Thyroid gland (tissue), 4 donors: ENCODE measurements around the gene PRICKLE4. TPM values are rescaled to one million over a fixed set of nuclear protein-coding genes. Genes with fewer than 3 reads are reported as not detected.

Experiments
- DNase-seq, 2 donors: peaks; one replicate each; pipeline ENCODE4 v3.0.0-alpha.2; 2019
- H3K27ac ChIP-seq, 3 donors: fragments of 200-600 bp; sonication (generic); 1 replicate in 2 of 3; 2 replicates in 1 of 3; pipeline ENCODE4 v1.5.1; 2016 to 2019; ENCODE audit warnings: mild to moderate bottlenecking in 1 of 3, moderate library complexity in 1 of 3
- H3K27me3 ChIP-seq: fragments of 200-600 bp; sonication (generic); one replicate; pipeline ENCODE4 v1.5.1; 2019
- H3K36me3 ChIP-seq, 2 donors: fragments of 200-600 bp; sonication (generic); one replicate each; pipeline ENCODE4 v1.5.1; 2016 to 2019
- H3K4me1 ChIP-seq, 2 donors: fragments of 200-600 bp; sonication (generic); one replicate each; pipeline ENCODE4 v1.5.1; 2017 to 2019
- H3K4me3 ChIP-seq, 3 donors: fragments of 200-600 bp; sonication (generic); replicated peaks in 1 of 3; 1 replicate in 2 of 3; 2 replicates in 1 of 3; pipeline ENCODE4 v1.5.1; 2016; ENCODE audit warnings: mild to moderate bottlenecking in 1 of 3
- H3K9me3 ChIP-seq: fragments of 200-600 bp; sonication (generic); one replicate; pipeline ENCODE4 v1.5.1; 2017
- CTCF ChIP-seq, 6 experiments: fragments of 200-600 bp in 3 of 6; fragments of 450-650 bp in 3 of 6; sonication (generic) in 3 of 6; IDR thresholded peaks; one replicate each; pipeline ENCODE4 v1.5.1; 2016 to 2019; ENCODE audit warnings: antibody characterized with exemption in 6 of 6, mild to moderate bottlenecking in 2 of 6, inconsistent platforms in 1 of 6, moderate library complexity in 1 of 6
- POLR2A ChIP-seq, 2 donors: fragments of 450-650 bp; IDR thresholded peaks; one replicate each; pipeline ENCODE4 v1.6.1; 2017; ENCODE audit warnings: antibody characterized with exemption in 2 of 2, mild to moderate bottlenecking in 2 of 2, moderate library complexity in 1 of 2
- WGBS, 2 donors: methylation state at CpG; one replicate each; pipeline ENCODE4 v1.1.5; 2017; 5-methylcytosine and 5-hydroxymethylcytosine counted together
- intact Hi-C: fragments of 100-400 bp; cut with DNase I; formaldehyde crosslinking; loops from one replicate; pipeline ENCODE4 v1.15.1; 2023
- total RNA-seq, 4 donors: library from RNA; depleted of rRNA; stranded (reverse); fragments of >200 nt; gene quantifications; one replicate each; pipeline ENCODE4 v1.2.3, GENCODE V29; 2016

PRICKLE4 gene
- total RNA-seq, 4 donors from 2014 or later: 4.0 to 15.6 (median 12.7) TPM

GRCh38 chr6:41813469-41813868 is 32.9 kb downstream of the PRICKLE4 start:
- H3K4me3 ChIP-seq: no peak overlapping the region
- DNase-seq: no peak
- WGBS, 2 donors: 91 to 92% methylated on average over 2 of the region's 2 CpGs
- no peaks in the 10 kb centered on the region for H3K9me3 ChIP-seq
- H3K4me1 ChIP-seq: no peaks in the 10 kb centered on the region
- H3K27me3 ChIP-seq: no peaks in the 10 kb centered on the region
- TF ChIP-seq CTCF (IDR thresholded peaks at IDR 0.05) (no peak), POLR2A (IDR thresholded peaks at IDR 0.05) (no peak)
- intact Hi-C loops: no loop called here
- H3K27ac ChIP-seq: no peak overlapping the region
- no peaks in the 10 kb centered on the region for H3K36me3 ChIP-seq

- intact Hi-C loops: no loop called here
Observed at GRCh38 chr6:41813956-41814355, 33.4 kb downstream of the PRICKLE4 start.

GRCh38 chr6:41814629-41815028 is 34.0 kb downstream of the PRICKLE4 start:
- Histone ChIP-seq H3K36me3 (no peaks in the 10 kb centered on the region), H3K4me3 (no peak overlapping the region), H3K9me3 (no peaks in the 10 kb centered on the region), H3K27ac (no peak overlapping the region), H3K4me1 (no peaks in the 10 kb centered on the region), H3K27me3 (no peaks in the 10 kb centered on the region)
- 84 to 90% methylated on average over 4 of the region's 4 CpGs for WGBS, 2 donors
- no peak for DNase-seq
- no peak for TF ChIP-seq CTCF (IDR thresholded peaks at IDR 0.05)
- no peak for TF ChIP-seq POLR2A (IDR thresholded peaks at IDR 0.05)
- intact Hi-C loops: no loop called here

More at GRCh38 chr6:41813956-41814355, 33.4 kb downstream of the PRICKLE4 start:
- no peak for DNase-seq
- Histone ChIP-seq H3K27ac (no peak overlapping the region), H3K4me1 (no peaks in the 10 kb centered on the region), H3K27me3 (no peaks in the 10 kb centered on the region), H3K9me3 (no peaks in the 10 kb centered on the region), H3K36me3 (no peaks in the 10 kb centered on the region), H3K4me3 (no peak overlapping the region)
- WGBS, 2 donors: 90 to 91% methylated on average over 2 of the region's 2 CpGs
- TF ChIP-seq CTCF (IDR thresholded peaks at IDR 0.05) (no peak), POLR2A (IDR thresholded peaks at IDR 0.05) (no peak)

GRCh38 chr6:41815587-41815986 is 35.0 kb downstream of the PRICKLE4 start:
- Histone ChIP-seq H3K27ac (no peak overlapping the region), H3K4me3 (no peak overlapping the region), H3K27me3 (no peaks in the 10 kb centered on the region), H3K4me1 (no peaks in the 10 kb centered on the region), H3K9me3 (no peaks in the 10 kb centered on the region), H3K36me3 (no peaks in the 10 kb centered on the region)
- intact Hi-C loops: no loop called here
- DNase-seq: no peak
- TF ChIP-seq POLR2A (IDR thresholded peaks at IDR 0.05) (no peak), CTCF (IDR thresholded peaks at IDR 0.05) (no peak)
- 56 to 68% methylated on average over 1 of the region's 1 CpG for whole genome bisulfite sequencing, 2 donors

GRCh38 chr6:41818271-41819054 is 37.9 kb downstream of the PRICKLE4 start:
- WGBS, 2 donors: 76 to 77% methylated on average over 4 of the region's 4 CpGs
- TF ChIP-seq POLR2A (IDR thresholded peaks at IDR 0.05): no peak
- TF ChIP-seq CTCF (IDR thresholded peaks at IDR 0.05): no peak
- Histone ChIP-seq H3K4me1 (no peaks in the 10 kb centered on the region), H3K4me3 (no peak overlapping the region), H3K27ac (no peak overlapping the region), H3K27me3 (no peaks in the 10 kb centered on the region), H3K9me3 (no peaks in the 10 kb centered on the region), H3K36me3 (no peaks in the 10 kb centered on the region)
- DNase-seq: no peak
- intact Hi-C loops: no loop called here
